ENCODE measurements around the gene EHD3. TPM values are rescaled to one million over a fixed set of nuclear protein-coding genes. Genes with fewer than 3 reads are reported as not detected.

Gene EHD3
- 2.6 and 3.1 TPM in 2 replicates for total RNA-seq

DNA sequence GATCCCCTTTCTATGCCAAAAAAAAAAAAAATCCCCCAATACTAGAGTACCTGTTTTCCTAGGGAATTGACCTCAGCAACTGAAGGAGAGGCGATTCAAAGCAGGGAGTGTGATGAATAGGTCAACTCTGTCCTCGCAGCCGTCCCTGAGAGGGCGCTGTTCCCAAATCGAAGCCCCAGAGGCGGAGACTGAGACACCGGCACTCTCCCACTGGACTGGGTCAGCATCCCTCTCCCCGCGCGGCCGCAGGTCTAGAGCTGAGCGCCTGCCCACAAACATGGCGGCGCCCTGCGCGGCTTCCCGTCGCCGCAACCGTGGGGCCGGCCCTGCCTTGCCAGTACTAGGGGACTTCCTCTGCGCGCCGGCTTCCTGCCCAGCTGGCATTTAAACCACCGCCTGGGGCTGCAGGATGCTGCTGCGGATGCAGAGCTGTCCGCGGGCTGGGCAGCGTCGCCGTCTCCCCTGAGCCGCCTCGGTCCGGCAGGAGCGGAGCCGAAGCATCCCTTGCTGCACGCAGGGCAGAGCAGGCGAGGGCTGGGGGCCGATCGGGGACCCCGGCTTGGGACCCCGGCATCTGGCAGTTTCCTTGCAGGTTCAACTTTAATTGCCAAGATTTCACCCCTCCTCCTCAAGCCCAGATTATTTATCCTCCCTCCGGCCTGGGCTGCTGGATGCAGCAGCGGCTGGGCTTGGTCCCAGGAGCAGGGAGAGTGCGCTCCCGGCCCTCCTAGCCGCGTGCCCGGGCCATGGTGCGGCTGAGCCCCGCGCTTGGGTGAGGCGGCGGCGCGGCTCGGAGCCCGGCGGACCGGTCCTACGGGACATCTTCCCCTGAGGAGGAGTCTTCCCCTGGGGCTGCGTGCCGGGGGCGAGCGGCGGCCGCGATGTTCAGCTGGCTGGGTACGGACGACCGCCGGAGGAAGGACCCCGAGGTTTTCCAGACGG lies at the start of gene EHD3:
TSS of gene EHD3 (plus strand) at position 412 of the 942 bp plus-strand sequence. CDS start at position 882, 470 bp downstream.
- intact Hi-C loops (cut with micrococcal nuclease), result loop anchor here (1.0 to 10.0 kb wide), 6 partner anchors 90 to 1087 kb away; partner anchors contain the start of genes LCLAT1, YIPF4 and YPEL5

DNA sequence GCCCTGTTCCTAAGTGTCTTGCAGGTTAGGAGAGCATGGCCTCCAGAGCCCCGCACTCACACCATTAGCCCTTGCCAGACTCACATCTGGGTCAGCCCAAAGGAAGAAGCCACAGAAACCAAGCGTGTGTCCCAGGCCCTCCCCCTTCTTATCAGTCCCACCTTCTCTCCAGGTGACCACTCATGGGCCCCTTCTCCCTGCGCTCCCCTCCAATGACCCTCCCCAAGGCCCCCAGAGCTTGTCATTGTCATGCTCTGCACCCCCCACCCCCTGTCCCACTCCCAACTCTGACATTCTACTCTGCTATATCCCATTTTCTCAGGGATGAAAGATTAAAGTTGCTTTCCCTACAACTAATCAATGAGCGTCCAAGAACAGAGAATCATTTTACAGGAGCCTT lies 46.8 kb upstream of the EHD3 start:
- intact Hi-C loops (cut with micrococcal nuclease), result no loop called here

DNA sequence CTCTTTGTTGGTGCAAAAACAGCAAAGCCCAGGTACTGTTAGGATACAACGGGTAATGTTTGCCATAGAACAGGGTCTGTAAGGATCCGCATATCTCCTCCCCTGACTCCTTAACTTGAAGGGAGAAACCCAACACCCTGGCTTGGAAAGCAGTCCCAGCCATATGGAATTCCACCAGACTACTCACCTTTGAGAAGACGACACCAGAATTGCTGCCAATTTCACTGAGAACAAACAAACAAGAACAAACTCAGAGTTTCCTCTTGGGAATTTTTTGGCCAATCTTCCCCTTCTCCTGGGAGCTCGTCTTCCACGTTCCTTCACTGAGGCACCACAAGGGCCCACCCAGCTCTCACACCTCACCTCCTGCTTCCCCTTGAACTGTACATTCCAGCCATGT lies 45.8 kb upstream of the EHD3 start:
- intact Hi-C loops (cut with micrococcal nuclease), result no loop called here

DNA sequence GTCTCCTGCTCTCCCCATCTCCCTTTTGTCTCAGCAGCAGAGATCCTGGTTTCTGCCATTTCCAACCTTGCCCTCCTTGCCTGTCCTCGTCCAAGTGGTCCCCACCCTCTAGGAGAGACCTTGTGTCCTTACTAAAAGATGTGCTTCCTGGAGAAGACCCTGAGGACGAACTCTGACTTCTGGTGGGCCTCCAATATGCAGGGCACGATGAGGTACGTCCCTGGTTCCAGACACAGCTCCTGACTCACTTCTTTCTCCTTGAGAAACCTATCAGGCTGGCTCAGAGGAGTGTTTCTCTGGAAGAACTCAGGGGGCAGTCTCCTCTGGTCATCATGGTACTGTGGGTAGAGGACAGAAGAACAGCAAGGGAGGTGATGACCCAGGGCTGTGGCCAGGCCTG lies 44.8 kb upstream of the EHD3 start:
- intact Hi-C loops (cut with micrococcal nuclease), result no loop called here

DNA sequence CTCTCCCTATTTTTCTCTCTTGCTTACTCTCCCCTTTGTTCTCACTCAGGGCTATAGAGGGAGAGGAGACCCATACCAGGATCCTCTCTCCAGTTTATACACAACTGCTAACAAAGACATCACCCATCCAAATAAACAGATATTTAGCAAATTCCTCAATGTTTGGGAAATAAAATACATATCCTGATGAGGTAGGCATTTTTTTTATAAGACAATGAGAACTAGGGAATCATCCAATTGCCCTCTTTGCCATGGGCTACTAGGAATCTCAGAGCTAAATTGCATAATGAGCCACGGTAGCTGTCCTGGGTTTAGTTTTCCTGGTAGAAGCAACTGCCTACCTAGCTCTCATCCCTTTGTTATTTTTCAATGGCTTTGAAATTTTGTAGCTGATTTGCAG lies 43.8 kb upstream of the EHD3 start:
- intact Hi-C loops (cut with micrococcal nuclease), result no loop called here

DNA sequence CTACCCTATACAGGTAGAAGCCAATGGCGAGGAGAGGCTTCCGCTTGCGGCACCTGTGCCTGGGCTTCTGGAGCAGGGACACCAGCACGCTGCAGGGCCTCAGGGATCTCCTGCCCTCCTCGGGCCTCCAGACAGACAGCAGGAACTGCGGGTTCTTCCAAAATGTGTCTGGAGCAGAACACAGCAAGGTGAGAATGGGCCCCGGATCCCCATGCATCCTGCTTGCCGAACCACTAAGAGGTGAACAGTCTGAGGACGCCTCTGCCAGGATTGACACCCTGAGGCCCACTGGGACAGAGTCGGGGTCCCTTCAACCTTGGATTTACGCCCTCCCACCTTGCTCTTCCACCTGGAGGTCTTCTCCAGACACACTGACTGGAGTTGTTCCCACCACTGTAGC lies 42.0 kb upstream of the EHD3 start:
- intact Hi-C loops (cut with micrococcal nuclease), result no loop called here

DNA sequence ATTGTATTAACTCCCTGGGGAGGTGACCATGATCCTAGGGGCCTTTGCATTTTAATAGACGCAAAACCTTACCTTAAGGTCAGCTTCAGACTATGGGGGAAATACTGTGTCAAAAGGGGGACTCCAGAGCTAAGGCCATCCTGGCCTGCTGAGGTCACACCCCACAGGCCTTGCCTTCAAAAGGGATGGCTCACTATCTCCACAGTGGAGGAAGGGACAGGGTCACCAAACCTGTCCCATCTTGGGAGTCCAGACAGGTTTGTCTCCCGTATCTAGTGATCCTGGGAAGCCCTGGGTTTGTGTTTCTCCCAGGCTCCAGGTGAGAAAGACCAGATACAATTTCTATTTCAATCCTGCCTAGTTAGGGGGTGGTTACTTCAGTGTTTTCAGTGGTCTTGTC lies 41.6 kb upstream of the EHD3 start:
- intact Hi-C loops (cut with micrococcal nuclease), result no loop called here

DNA sequence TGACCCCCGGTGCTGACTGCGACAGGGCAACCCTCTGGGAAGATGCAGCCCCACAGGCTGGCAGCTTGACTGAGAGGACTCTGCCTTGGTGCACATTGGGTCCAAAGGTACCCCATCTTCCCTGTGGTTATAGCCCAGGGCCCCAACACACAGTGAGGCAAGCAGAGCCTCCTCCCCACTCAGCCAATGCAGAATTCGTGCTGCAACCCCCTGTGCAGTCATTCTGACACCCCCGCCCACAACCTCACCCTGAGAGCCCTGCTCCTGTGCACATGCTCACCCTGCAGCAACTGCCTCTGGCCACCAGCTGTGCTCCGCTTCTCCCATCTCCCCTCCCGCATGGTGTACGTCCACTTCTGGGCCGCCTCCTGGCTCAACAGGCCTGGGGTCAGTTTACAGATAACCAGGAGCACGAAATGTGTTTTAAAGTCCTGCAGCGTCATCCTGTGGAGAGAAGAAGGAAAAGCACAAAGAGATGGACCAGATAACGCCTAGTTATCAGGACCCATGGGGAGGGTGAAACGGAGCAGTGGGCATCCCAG lies 41.0 kb upstream of the EHD3 start:
- intact Hi-C loops (cut with micrococcal nuclease), result no loop called here

DNA sequence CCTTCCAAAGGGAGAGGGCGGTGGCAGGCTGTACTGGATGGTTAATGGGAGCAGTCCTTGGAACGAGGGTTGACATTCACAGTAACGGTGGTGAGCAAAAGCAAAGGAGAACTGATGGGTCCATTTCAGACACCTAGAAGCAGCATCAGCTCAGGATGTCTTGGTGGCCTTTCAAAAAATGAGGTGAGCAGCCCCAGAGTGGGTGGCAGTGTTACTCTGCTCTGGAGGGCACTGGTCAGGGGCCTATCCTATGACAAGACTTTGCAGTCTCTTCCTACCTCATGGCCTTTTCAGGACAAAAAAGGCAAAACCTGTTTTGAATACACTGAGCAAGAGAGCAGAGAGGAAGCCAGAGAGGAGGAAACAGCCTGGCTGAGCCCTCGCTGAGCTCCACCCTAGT lies 40.1 kb upstream of the EHD3 start:
- intact Hi-C loops (cut with micrococcal nuclease), result no loop called here

DNA sequence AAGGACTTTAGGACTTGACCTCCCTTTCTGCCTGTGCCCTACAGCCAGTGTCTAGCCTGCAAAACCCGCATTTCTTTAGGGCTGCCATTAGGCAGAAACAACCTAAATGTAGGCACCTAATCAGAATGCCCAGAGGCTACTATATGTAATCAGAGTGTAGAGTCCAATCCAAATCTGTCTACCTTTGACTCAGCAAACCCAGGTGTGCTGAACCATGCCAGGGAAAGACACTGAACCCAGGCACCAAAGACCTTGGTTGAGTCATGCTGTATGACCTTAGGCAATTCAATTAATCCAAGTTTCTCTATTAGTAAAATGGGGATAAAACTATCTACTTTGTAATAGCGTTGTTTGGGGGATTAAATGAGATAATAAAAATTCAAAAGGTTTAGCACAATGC lies 37.3 kb upstream of the EHD3 start:
- intact Hi-C loops (cut with micrococcal nuclease), result no loop called here

DNA sequence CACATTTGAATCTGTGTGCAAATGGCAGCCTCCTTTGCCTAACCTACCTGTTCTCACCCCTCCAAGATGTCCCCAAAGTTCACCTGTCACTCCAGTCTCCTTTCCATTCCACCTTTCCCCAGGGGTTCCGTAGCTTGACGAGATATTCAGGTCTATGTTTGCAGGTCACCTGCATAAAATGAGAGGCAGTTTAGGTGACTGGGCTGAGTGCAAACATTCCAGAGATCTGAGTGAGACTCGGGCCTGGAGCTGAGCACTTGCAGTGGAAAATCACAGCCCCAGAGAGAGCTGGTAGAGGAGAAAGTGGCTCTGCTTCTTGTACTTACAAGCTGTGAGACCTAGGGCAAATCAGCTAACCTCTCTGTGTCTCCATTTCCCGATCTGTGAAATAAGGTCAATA lies 36.8 kb upstream of the EHD3 start:
- intact Hi-C loops (cut with micrococcal nuclease), result no loop called here

DNA sequence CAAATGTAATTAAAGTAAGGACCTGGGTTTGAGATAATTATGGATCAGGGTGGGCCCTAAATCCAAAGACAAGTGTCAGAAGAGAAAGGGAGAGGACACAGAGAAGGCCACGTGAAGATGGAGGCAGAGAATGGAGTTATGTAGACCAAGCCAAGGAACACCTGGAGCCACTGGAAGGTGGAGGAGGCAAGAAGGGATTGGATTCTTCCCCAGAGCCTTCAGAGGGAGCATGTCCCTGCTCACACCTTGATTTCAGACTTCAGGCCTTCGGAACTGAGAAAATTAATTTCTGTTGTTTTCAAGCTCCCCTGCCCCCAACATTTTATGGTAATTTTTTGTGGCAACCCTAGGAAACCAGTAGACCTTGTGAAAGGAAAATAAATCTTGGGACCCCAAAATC lies 36.3 kb upstream of the EHD3 start:
- intact Hi-C loops (cut with micrococcal nuclease), result no loop called here

DNA sequence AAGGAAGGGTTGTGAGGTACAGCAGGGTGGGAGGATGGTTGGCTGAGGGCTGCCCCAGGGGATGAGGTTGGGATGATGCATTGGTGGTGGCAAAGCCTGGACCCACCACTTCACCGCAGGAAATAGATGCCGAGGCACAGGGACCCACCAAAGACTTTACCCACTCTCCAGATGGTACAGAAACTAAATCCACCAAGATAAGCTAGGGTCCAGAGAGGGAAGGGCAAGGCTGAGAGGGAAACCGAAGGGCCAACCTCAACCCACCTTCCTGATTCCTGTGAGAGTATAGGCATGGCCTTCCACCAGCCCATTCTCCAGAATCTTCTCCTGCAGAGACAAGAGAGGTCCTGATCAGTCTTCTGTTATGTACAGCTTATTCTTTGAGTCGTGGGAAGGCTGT lies 34.7 kb upstream of the EHD3 start:
- intact Hi-C loops (cut with micrococcal nuclease), result no loop called here

DNA sequence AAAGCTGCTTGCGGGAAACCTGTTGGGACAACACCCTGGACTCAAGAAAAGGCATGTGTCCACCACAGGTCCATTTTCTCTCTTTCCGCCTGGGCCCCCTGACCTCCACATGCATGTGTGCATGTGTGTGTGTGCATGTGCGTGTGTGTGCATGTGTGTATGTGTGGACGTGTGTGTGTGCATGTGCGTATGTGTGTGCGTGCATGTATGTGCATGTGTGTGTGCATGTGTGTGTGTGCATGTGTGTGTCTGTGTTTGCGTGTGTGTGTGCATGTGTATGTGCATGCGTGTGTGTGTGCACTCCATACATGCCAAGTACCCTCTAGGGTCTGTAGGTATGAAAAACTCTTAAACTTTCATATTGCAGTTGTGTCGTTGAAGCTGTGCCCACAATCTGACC lies 33.0 kb upstream of the EHD3 start:
- intact Hi-C loops (cut with micrococcal nuclease), result no loop called here

DNA sequence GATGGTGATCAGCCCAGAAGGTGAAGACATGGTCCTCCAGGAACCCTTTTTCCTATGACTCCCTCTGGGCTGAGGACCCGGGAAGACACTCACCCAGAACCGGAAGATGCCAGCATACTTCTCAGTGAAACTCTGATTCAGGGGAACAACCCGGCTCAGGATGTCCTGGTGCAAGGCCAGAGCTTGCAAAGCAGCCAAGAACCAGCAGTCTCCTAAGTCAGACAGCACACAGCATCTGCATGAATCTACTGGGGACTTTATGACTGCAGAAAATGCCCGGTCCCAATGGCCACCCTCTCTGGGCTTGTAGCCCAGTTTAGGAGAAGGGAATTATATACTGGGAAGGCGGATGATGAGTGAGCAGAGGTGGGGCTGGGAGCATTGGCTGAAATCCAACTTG lies 31.9 kb upstream of the EHD3 start:
- intact Hi-C loops (cut with micrococcal nuclease), result no loop called here

DNA sequence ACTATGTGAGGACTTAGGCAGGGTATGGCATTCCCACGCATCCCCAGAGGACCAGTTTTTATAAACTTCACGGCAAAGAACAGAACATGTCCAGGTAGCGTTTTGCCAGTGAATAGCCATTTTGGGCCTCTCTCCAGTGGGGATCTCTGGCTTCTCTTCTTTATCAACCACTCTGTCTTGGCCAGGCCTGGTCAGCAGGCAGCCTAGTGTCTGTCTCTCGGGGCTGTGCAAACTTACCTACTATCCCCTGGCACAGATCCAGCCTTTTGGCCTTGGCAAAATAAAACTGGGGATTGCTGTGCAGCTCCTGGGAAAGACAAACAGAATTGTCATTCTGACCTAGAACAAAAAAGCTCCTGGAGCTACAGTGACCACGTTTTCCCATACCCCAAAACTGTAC lies 31.1 kb upstream of the EHD3 start:
- intact Hi-C loops (cut with micrococcal nuclease), result no loop called here

DNA sequence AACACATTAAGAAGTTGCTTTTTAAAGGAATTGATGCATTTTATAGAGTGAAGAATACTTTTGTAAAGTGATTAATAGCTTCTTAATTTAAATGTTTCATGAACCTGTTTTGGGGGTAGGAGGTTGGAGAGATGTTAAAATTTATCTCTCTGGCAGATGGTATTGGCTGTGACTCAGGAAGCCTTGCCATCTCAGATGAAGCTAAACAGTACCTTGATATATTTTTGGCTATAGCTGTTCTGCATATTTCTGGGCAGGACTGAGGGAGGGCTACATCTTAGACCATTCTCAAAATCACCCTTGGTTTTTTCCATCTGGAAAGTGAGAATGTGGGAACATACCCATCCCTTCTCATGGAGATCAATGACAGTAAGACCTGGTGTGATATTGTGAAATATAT lies 30.0 kb upstream of the EHD3 start:
- intact Hi-C loops (cut with micrococcal nuclease), result no loop called here

DNA sequence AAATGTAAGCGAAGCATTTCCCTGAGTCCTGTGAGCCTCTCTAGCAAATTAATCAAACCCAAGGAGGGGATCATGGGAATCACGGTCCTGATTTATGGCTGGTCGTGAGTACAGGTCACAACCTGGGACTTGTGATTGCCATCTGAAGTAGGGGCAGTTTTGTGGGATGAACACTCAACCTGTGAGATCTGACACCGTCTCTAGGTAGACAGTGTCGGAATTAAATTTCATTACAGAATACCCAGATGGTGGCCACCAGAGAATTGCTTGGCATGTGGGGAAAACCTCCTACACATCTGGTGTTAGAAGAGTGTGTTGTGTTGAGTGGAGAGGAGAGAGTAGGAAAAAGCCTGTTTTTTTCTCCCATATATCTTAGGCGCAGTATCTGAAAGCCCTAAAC lies 29.2 kb upstream of the EHD3 start:
- intact Hi-C loops (cut with micrococcal nuclease), result no loop called here

DNA sequence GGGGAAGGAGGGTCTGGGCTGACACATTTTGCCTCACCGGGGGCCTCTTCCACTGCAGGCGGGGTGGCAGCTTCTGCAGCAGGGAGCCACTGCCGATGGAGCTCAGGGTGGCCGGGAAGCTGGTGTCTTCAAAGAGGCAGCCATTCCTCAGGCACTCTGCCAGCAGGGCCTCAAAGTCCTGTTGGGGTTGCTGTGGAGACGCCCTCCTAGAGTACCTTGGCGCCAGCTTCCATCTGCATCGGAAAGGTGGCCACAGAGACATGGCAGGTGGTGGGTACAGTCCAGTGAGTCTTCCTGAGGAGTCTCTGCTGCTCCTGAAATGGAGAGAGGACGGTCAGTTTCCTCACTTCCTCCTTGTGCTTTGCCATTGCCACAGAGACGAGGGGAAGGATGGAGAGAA lies 28.8 kb upstream of the EHD3 start:
- intact Hi-C loops (cut with micrococcal nuclease), result no loop called here

DNA sequence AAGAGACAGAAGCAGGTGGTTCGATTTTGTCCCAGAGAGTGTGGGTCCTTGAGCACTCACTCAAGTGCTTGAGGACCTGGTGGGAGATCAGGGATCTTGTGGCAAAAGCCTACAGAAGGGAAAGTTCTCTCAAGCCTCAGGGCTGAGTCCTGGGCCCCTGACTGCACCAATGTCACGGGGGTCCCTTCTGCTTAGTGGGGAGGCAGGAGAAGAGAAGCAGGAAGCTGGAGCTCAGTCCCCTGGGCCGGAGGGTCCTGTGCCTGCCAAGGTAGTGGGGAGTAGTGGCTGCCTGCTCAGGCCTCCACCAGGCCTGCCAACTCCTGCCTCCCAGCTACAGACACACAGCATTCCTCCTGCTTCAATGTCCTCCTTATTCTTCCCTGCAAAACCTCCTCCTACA lies 28.3 kb upstream of the EHD3 start:
- intact Hi-C loops (cut with micrococcal nuclease), result no loop called here

DNA sequence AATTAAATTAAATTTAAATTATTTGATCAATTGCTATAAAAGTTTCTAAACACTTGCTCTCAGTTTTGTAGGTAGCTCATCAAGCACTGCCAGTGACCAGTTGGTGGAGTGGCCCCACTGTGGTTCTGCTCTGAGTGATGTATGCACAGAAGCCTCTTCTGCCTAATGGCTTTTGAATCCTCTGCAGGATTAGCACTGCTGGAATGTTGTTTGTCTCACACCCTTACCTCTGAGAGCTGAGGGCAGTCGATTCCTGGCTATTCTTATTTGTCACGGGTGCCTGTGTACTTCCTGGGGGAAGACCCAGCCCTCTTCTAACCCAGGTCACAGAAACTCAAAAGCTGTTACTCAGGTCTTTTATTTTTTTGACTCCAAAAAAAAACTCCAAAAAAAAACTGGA lies 26.2 kb upstream of the EHD3 start:
- intact Hi-C loops (cut with micrococcal nuclease), result no loop called here

DNA sequence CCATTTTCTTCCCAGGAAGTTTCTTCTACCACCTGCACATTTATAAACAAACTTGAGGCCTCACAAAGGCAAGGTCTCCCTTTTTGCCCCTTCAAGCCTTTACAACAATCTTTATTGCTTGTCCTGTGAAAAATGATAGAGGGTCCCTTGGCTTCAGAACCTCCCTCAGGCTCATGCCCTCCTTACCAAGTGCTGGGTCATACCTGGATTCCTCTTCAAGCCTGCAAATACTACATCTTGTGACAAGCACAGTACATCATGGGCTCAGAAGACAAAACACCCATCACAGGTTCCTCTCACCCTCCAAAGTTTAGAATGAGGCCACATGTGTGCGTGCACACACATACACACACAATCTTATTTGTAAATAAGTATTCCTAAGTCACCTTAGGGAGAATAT lies 25.7 kb upstream of the EHD3 start:
- intact Hi-C loops (cut with micrococcal nuclease), result no loop called here
